SK-N-SH treated with all-trans-retinoic acid at 6 μM for 48 hours (cell line): Measurements from ENCODE around the gene CISD1.

Experiments used
- ATAC-seq: fragments of 200-7000 bp; cut with Tn5 transposase; 3 replicates; pipeline ENCODE4 v1.9.1; 2020; ENCODE audit warnings: mild to moderate bottlenecking, moderate library complexity
- ARNTL ChIP-seq: fragments of 450-650 bp; formaldehyde crosslinking; IDR thresholded peaks from 2 replicates; pipeline ENCODE4 v1.5.0; 2020; ENCODE audit warnings: low read depth, mild to moderate bottlenecking, moderate library complexity, borderline replicate concordance
- BACH2 ChIP-seq: fragments of 250-450 bp; sonication (Bioruptor Pico); IDR thresholded peaks from 2 replicates; pipeline ENCODE4 v1.9.0; 2021; ENCODE audit warnings: mild to moderate bottlenecking, borderline replicate concordance
- CSDC2 ChIP-seq: fragments of 250-450 bp; sonication (Bioruptor Pico); IDR thresholded peaks from 2 replicates; pipeline ENCODE4 v1.5.0; 2020; ENCODE audit warnings: mild to moderate bottlenecking, moderate library complexity
- ESRRG ChIP-seq: fragments of 250-450 bp; sonication (Bioruptor Pico); IDR thresholded peaks from 2 replicates; pipeline ENCODE4 v1.6.1; 2021; ENCODE audit warnings: mild to moderate bottlenecking
- GLIS3 ChIP-seq: fragments of 250-450 bp; sonication (Bioruptor Pico); IDR thresholded peaks from 2 replicates; pipeline ENCODE4 v1.5.0; 2020; ENCODE audit warnings: mild to moderate bottlenecking, moderate library complexity
- RARB ChIP-seq: fragments of 250-450 bp; sonication (Bioruptor Pico); IDR thresholded peaks from 2 replicates; pipeline ENCODE4 v1.8.0; 2021; ENCODE audit warnings: mild to moderate bottlenecking, moderate library complexity
- SNAI2 ChIP-seq: fragments of 250-450 bp; sonication (Bioruptor Pico); IDR thresholded peaks from 2 replicates; pipeline ENCODE4 v1.5.0; 2020; ENCODE audit warnings: mild to moderate bottlenecking, moderate library complexity
- TCF4 ChIP-seq: fragments of 250-450 bp; sonication (Bioruptor Pico); IDR thresholded peaks from 2 replicates; pipeline ENCODE4 v1.8.0; 2021; ENCODE audit warnings: mild to moderate bottlenecking, moderate library complexity, borderline replicate concordance
- TOX ChIP-seq: fragments of 250-450 bp; sonication (Bioruptor Pico); IDR thresholded peaks from 2 replicates; pipeline ENCODE4 v1.8.0; 2021; ENCODE audit warnings: mild to moderate bottlenecking, moderate library complexity, borderline replicate concordance
- ZC3H10 ChIP-seq: fragments of 250-450 bp; sonication (Bioruptor Pico); IDR thresholded peaks from 2 replicates; pipeline ENCODE4 v1.5.1; 2021; ENCODE audit warnings: mild to moderate bottlenecking, moderate library complexity
- ZFP3 ChIP-seq: fragments of 250-450 bp; sonication (Bioruptor Pico); IDR thresholded peaks from 2 replicates; pipeline ENCODE4 v1.5.0; 2020; ENCODE audit warnings: mild to moderate bottlenecking, moderate library complexity
- ZFP30 ChIP-seq: fragments of 450-650 bp; formaldehyde crosslinking; IDR thresholded peaks from 2 replicates; pipeline ENCODE4 v1.5.0; 2022; ENCODE audit warnings: mild to moderate bottlenecking, moderate library complexity
- ZNF565 ChIP-seq: fragments of 450-650 bp; formaldehyde crosslinking; conservative IDR thresholded peaks from 2 replicates; pipeline ENCODE4 v1.5.0; 2020; ENCODE audit warnings: low read depth, mild to moderate bottlenecking, moderate library complexity
- ZNF70 ChIP-seq: fragments of 450-650 bp; formaldehyde crosslinking; IDR thresholded peaks from 2 replicates; pipeline ENCODE4 v1.5.0; 2020; ENCODE audit warnings: mild to moderate bottlenecking, moderate library complexity
- ZNF8 ChIP-seq: fragments of 450-650 bp; formaldehyde crosslinking; IDR thresholded peaks from 2 replicates; pipeline ENCODE4 v1.5.0; 2020; ENCODE audit warnings: mild to moderate bottlenecking, moderate library complexity
- TF ChIP-seq, protein P1 (sequence below): fragments of 250-450 bp; sonication (Bioruptor Pico); IDR thresholded peaks from 2 replicates; pipeline ENCODE4 v1.5.1; 2020; ENCODE audit warnings: low read depth, mild to moderate bottlenecking, moderate library complexity
- TF ChIP-seq, protein P2 (sequence below): fragments of 250-450 bp; sonication (Bioruptor Pico); IDR thresholded peaks from 2 replicates; pipeline ENCODE4 v1.8.0; 2021; ENCODE audit warnings: low read depth, mild to moderate bottlenecking, moderate library complexity, borderline replicate concordance
- TF ChIP-seq, protein P3 (sequence below): fragments of 250-450 bp; sonication (Bioruptor Pico); IDR thresholded peaks from 2 replicates; pipeline ENCODE4 v1.5.1; 2021; ENCODE audit warnings: mild to moderate bottlenecking, moderate library complexity
- TF ChIP-seq, protein P4 (sequence below): fragments of 250-450 bp; sonication (Bioruptor Pico); IDR thresholded peaks from 2 replicates; pipeline ENCODE4 v1.5.0; 2020; ENCODE audit warnings: mild to moderate bottlenecking, moderate library complexity

CISD1 gene

DNA sequence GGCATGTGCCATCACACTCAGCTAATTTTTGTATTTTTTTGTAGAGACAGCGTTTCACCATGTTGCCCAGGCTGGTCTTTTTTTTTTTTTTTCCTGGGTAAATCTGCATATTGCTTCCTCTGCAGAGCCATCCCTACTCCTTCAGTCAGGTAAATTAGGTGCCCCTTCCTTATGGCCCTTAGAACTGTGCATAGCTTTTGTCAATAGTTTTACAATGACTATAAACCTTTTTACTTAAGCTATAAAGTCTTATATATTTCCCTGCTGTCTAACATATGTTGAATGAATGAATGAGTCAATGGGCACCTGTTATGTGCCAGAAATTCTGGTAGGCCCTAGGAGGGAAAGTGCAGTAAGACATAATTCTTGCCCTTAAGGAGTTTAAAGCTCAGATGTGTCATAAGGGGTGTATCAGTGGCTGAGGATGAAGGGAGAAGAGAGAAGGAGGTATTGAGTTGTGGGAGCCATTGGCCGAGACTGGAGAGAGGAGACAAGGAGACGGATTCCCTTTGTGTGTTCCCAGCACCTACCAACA is 35.2 kb downstream of the CISD1 start:
- TF ChIP-seq, protein P1, sequence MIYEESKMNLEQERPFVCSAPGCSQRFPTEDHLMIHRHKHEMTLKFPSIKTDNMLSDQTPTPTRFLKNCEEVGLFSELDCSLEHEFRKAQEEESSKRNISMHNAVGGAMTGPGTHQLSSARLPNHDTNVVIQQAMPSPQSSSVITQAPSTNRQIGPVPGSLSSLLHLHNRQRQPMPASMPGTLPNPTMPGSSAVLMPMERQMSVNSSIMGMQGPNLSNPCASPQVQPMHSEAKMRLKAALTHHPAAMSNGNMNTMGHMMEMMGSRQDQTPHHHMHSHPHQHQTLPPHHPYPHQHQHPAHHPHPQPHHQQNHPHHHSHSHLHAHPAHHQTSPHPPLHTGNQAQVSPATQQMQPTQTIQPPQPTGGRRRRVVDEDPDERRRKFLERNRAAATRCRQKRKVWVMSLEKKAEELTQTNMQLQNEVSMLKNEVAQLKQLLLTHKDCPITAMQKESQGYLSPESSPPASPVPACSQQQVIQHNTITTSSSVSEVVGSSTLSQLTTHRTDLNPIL (CRISPR knock-in tag) = no peak
- TF ChIP-seq ZNF70 (CRISPR knock-in tag) = no peak
- no peak for TF ChIP-seq TOX
- no peak for TF ChIP-seq ESRRG (CRISPR knock-in tag)
- TF ChIP-seq CSDC2 (CRISPR knock-in tag) = no peak
- no peak for TF ChIP-seq ZNF565 (CRISPR knock-in tag)
- TF ChIP-seq, protein P2, sequence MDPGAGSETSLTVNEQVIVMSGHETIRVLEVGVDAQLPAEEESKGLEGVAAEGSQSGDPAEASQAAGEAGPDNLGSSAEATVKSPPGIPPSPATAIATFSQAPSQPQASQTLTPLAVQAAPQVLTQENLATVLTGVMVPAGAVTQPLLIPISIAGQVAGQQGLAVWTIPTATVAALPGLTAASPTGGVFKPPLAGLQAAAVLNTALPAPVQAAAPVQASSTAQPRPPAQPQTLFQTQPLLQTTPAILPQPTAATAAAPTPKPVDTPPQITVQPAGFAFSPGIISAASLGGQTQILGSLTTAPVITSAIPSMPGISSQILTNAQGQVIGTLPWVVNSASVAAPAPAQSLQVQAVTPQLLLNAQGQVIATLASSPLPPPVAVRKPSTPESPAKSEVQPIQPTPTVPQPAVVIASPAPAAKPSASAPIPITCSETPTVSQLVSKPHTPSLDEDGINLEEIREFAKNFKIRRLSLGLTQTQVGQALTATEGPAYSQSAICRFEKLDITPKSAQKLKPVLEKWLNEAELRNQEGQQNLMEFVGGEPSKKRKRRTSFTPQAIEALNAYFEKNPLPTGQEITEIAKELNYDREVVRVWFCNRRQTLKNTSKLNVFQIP (CRISPR knock-in tag) = no peak
- no peak for TF ChIP-seq BACH2 (CRISPR knock-in tag)
- no peak for TF ChIP-seq TCF4
- TF ChIP-seq RARB (CRISPR knock-in tag) = no peak
- no peak for TF ChIP-seq ZC3H10 (CRISPR knock-in tag)
- ATAC-seq = no peak

DNA sequence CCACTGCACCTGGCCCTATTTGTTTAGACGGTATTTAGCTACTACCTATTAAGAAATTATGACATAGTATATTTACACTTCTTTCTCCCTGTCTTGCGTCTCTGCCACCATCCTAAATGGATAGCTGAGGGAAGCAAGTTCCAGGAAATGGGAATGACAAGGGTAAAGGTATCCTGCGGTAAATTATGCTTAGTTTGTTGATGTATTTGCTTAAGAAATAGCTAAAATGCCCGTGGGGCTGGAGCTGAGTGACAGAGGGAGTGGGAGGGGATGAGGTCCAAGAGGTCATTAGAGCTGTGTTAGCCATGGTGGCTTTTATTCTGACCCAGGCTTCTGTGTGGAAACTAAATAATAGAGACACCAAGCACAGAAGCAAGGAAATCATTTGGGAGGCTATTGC is 36.9 kb downstream of the CISD1 start:
- TF ChIP-seq TCF4 (no peak), ZFP30 (CRISPR knock-in tag) (no peak), TOX (no peak), ZC3H10 (CRISPR knock-in tag) (no peak), RARB (CRISPR knock-in tag) (no peak), CSDC2 (CRISPR knock-in tag) (no peak), SNAI2 (CRISPR knock-in tag) (no peak), ZNF70 (CRISPR knock-in tag) (no peak), ARNTL (CRISPR knock-in tag) (no peak), GLIS3 (CRISPR knock-in tag) (no peak)
- TF ChIP-seq, protein P1 (CRISPR knock-in tag) = no peak
- TF ChIP-seq, protein P3, sequence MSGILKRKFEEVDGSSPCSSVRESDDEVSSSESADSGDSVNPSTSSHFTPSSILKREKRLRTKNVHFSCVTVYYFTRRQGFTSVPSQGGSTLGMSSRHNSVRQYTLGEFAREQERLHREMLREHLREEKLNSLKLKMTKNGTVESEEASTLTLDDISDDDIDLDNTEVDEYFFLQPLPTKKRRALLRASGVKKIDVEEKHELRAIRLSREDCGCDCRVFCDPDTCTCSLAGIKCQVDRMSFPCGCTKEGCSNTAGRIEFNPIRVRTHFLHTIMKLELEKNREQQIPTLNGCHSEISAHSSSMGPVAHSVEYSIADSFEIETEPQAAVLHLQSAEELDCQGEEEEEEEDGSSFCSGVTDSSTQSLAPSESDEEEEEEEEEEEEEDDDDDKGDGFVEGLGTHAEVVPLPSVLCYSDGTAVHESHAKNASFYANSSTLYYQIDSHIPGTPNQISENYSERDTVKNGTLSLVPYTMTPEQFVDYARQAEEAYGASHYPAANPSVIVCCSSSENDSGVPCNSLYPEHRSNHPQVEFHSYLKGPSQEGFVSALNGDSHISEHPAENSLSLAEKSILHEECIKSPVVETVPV (CRISPR knock-in tag) = no peak
- no peak for ATAC-seq

DNA sequence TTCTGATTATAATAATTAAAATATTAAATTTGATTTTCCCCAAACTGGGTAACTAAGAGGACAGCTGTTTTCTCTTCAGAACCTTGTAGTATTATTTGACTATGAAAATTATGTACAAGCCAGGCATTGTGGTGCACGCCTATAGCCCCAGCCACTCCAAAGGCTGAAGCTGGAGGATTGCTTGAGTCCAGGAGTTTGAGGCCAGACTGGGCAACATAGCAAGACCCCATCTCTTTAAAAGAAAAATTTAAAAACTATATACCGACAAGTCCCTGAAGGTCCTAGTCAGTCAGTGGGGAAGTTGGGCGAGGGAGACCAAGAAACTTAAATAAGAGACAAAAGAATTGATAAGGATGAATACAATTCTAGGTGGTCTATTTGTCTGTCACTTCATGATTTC is 38.7 kb downstream of the CISD1 start:
- no peak for ATAC-seq
- TF ChIP-seq ESRRG (CRISPR knock-in tag) (no peak), ZFP30 (CRISPR knock-in tag) (no peak), ZNF565 (CRISPR knock-in tag) (no peak), RARB (CRISPR knock-in tag) (no peak), ZC3H10 (CRISPR knock-in tag) (no peak), SNAI2 (CRISPR knock-in tag) (no peak), TCF4 (no peak), ZFP3 (CRISPR knock-in tag) (no peak)

DNA sequence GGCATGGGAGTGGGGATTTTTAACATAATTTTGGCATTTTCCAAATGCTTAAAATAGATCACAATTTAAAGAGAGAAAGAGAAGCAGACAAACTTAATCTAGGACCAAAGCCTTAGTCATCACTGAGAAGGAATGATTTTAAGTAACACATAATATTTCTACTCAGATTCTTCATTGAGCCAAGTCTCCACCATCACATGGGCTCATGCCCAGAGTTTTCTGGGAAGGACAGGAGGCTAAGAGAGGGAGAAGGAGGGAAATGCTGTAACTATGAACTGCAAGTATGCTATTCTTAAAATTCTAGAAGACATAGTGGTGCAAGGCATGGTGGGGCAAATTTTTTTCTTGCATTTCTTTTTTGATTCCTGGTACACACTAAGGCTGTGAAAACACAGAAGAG is 42.1 kb downstream of the CISD1 start:
- no peak for ATAC-seq
- TF ChIP-seq ESRRG (CRISPR knock-in tag) (no peak), ARNTL (CRISPR knock-in tag) (no peak), ZNF70 (CRISPR knock-in tag) (no peak), BACH2 (CRISPR knock-in tag) (no peak)

DNA sequence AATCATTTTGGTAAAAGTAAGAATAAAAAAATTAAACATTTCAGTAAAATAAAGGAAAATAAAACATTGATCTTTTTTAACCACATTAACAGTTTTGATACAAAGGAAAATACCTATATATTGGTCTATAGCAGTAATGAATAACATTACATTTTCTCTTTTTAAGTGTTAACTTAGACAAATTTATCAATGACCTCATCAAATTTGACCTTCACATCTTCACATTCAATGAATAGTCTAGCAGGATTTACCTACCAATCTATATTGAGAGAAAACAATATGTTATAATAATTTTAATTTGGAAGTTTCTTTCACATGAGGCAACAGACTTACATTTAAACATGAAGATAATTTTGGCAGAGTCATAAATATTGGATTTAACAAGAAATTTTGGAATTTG is 47.9 kb downstream of the CISD1 start:
- no peak for ATAC-seq
- TF ChIP-seq, protein P4, sequence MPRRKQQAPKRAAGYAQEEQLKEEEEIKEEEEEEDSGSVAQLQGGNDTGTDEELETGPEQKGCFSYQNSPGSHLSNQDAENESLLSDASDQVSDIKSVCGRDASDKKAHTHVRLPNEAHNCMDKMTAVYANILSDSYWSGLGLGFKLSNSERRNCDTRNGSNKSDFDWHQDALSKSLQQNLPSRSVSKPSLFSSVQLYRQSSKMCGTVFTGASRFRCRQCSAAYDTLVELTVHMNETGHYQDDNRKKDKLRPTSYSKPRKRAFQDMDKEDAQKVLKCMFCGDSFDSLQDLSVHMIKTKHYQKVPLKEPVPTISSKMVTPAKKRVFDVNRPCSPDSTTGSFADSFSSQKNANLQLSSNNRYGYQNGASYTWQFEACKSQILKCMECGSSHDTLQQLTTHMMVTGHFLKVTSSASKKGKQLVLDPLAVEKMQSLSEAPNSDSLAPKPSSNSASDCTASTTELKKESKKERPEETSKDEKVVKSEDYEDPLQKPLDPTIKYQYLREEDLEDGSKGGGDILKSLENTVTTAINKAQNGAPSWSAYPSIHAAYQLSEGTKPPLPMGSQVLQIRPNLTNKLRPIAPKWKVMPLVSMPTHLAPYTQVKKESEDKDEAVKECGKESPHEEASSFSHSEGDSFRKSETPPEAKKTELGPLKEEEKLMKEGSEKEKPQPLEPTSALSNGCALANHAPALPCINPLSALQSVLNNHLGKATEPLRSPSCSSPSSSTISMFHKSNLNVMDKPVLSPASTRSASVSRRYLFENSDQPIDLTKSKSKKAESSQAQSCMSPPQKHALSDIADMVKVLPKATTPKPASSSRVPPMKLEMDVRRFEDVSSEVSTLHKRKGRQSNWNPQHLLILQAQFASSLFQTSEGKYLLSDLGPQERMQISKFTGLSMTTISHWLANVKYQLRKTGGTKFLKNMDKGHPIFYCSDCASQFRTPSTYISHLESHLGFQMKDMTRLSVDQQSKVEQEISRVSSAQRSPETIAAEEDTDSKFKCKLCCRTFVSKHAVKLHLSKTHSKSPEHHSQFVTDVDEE (CRISPR knock-in tag) = no peak
- TF ChIP-seq BACH2 (CRISPR knock-in tag) (no peak), TOX (no peak), ZFP3 (CRISPR knock-in tag) (no peak), CSDC2 (CRISPR knock-in tag) (no peak), ZNF8 (CRISPR knock-in tag) (no peak), ZNF70 (CRISPR knock-in tag) (no peak)
- TF ChIP-seq, protein P2 (CRISPR knock-in tag) = no peak
- TF ChIP-seq, protein P3 (CRISPR knock-in tag) = no peak
